Stimulated activated CD4-positive, alpha-beta T cell treated with anti-CD3 and anti-CD28 coated beads, Interleukin-2, amount 100 ng/mL, for 24 hours (primary cell): Measurements from ENCODE around the gene GALR3.
"Not testable (repeated sequence)": the region's sequence is repeated elsewhere in the genome, so short reads cannot be mapped to it uniquely, and the experiment has no call there.

Experiments
- DNase-seq, 2 donors: peaks; one replicate each; pipeline ENCODE4 v3.0.0-alpha.2; 2020

GALR3 gene

GRCh38 chr22:37823134-37823985, at the start of gene GALR3:
Gene GALR3 (plus strand): TSS chr22:37823382. CDS start chr22:37823407, 25 bp downstream.
- no peak for DNase-seq

DNA sequence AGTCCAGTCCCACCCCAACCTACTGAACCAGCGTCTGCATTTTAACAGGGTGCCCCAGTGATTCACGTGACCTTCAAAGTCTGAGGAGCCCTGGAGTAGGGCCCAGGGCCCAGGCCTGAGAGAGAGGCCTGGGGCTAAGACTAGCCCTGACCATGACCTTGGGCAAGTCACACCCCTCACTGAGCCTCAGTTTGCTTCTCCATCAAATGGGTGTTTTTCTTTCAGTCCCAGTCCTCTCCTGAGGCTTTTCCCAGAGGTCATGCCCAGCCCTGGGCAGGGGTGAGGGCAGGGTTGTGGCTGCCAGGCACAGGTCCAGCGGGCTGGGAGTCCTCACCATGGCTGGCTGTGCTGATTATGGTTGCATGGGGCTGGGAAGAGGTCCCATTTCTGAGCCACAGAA, 48.5 kb upstream of the GALR3 start:
- no peak for DNase-seq

DNA sequence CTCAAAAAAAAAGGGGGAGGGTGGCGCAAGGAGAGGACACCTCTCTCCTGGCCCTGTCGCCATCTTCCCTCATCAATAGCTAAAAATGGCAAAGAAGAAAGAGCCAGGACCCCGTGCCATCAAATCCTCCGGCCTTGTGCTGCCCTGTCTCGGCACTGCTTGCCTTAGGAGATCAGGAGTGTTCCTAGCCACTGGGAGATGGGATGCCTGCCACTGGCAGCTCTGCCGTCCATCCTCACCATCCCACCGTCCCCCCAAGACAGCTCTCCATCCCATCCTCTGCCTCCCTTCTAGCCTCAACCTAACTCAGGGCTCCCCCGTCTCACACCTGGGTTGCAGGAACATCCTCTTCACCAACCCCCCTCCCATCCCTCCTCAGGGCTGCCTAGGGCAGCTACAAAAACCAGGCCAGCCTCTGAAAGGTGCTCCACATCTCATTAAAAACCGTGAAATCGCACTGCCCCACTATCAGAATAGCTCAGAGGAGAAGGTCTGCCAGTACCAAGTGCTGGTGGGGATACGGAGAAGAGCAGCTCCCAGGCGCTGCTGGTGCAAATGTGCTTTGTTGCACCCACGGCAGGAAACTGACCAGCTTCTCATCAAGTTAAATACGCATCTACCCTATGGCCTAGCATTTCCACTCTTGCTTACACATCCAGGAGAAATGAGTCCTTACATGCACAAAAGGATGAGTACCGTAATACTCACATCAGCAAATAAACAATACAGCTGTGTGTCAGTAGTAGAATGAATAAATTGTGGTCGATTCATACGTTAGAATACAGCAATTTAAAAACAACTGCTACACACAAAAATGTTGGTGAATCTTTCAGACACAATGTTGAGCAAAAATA, 47.2 kb upstream of the GALR3 start:
- no peak for DNase-seq

- DNase-seq: no peak
These were observed 46.6 kb upstream of the GALR3 start for GRCh38 chr22:37776639-37777005.

DNA sequence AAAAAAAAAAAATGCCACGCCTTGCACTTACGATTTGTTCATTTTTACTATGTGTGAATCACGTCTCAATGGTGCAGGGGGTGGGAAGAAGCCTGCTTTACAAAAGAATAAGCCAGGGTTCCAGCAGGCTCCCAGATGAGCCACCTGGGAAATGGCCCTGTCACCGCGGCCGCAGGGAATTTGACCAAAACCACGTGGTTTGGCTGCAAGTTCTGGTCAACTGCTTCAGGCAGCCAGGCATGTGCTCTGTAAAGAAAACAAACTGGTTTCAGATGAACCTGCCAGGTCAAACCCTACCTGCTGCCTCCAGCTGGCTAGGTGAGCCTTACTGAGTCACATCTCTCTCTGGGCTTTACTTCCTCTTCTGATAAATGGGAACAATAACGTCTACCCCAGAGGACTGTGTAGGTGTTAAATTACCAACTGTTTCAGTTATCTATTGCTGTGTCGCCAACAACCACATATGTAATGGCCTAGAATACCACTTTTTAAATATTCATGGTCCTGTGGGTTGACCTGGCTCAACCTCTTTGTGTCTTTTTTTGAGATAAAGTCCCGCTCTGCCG, 46.0 kb upstream of the GALR3 start:
- DNase-seq: no peak

DNA sequence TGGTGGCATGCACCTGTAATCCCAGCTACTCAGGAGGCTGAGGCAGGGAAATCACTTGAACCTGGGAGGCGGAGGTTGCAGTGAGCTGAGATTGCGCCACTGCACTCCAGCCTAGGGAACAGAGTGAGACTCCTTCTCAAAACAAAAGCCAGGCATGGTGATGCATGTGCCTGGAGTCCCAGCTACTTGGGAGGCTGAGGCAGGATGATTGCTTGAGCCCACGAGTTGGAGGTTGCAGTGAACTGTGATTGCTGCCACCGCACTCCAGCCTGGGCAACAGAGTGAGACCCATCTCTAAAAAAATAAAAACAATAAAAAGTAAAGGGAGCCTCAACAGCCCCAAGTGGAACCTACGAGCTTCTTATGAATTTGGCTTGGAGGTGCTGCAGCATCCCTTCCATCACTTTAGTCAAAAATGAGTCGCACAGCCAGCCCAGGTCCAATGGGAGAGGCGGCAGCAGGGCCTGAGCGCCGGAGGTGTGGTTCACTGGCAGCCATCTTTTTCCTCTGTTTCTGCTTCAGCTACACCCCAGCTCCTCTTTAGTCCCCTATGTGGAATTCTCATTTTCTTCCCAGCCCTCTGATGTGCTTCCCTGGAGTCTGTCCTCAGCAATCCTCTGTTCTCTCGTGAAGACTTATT, 44.7 kb upstream of the GALR3 start:
- no peak for DNase-seq

GRCh38 chr22:37781434-37782059, 41.6 kb upstream of the GALR3 start:
- DNase-seq: no peak

- no peak for DNase-seq
These were observed 40.6 kb upstream of the GALR3 start for GRCh38 chr22:37782340-37783168.

DNA sequence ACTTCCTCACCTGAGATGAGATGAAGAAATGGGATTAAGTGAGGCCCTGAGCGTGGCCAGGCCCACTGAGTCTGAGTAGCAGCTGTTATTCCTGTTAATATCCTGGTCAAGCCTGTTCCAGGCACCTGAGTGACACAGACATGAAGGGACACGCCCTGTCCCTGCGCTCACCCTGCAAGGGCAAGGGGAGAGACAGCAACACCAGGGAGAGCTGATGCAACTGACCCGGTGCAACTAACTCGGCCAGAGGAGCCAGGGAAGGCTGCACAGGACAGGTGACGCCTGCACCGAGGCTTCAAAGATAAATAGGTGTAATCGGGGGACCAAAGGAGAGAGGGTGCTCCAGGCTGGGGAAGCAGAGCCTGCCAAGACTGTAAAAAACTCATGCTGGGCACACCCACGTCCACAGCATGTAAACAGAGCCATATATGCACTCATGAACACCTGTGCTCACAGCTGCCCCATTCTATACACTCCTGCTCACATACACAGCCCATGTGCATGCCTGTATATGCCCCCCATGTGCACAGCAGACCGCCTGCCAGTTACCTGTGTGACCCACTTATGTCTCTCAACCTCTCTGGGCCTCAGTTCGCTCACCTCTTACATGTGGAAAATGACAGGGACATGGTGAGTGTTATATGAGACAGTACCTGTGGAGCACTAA, 38.2 kb upstream of the GALR3 start:
- no peak for DNase-seq

- no peak for DNase-seq
These were observed 32.9 kb upstream of the GALR3 start for GRCh38 chr22:37790234-37790633.

DNA sequence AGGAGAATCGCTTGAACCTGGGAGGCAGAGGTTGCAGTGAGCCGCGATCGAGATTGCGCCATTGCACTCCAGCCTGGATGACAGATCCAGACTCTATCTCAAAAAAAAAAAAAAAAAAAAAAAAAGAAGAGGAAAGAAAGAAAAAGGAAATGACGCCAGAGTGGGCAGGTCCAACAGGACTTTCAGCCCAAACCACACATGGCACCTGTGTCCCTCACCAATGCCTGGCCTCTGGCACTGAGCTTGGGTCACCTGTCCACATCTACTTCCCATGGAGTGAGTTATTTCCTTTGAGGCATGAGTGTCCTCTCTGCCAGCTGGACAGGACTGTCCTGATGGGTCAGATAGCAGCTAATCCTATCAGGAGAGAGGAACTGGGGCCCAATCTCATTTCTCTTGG, 30.7 kb upstream of the GALR3 start:
- no peak for DNase-seq

DNA sequence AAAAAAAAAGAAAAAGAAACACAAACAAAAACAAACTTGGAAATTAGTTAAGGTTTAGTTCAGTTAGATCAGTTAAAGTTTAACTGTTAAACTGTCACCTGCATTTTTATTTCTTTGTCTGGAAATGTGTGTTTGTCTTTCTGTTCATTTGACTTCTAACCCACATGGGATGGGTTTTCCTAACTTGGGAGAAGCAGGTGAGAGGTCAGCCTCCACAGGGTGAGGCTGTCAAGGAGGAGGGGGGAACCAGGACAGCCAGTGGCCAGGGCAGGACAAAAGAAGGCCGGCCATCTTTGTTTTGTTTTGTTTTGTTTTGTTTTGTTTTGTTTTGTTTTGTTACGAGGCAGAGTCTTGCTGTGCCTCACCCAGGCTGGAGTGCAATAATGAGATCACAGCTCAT, 28.8 kb upstream of the GALR3 start:
- DNase-seq: no peak

- DNase-seq: no peak
These were observed 27.1 kb upstream of the GALR3 start for GRCh38 chr22:37796079-37796478.

GRCh38 chr22:37797259-37797658, 25.9 kb upstream of the GALR3 start:
- DNase-seq: not testable (repeated sequence)

GRCh38 chr22:37797874-37798500, 25.2 kb upstream of the GALR3 start:
- no peak for DNase-seq

DNA sequence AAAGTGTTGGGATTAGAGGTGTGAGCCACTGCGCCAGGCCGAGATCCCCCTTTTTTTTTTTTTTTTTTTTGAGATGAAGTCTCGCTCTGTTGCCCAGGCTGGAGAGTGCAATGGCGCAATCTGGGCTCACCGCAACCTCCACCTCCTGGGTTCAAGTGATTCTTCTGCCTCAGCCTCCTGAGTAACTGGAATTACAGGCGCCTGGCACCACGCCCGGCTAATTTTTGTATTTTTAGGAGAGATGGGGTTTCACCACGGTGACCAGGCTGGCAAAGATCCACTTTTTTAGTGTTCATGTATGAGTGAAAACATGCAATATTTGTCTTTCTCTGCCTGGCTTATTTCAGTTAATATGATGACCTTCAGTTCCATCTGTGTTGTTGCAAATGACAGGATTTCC, 23.2 kb upstream of the GALR3 start:
- not testable (repeated sequence) for DNase-seq

DNA sequence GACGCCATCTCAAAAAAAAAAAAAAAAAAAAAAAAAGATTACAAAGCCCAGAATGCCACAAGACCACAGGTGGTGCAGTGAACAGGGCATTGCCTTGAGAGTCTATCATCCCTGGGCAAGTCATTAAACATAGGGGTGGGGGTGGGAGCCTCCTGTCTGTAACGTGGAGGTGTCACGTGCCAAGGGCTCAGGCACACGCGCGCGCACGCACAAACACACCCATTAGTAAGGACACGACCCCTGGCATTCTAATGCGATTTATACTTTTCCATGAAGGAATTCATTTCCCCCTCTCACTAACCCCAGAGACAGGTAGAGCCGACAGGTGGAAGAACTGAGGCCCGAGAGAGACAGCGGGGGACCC, 21.3 kb upstream of the GALR3 start:
- no peak for DNase-seq

- DNase-seq: peak in 1 of 2 donors; percentile 29
These were observed 20.6 kb upstream of the GALR3 start for GRCh38 chr22:37802310-37803194.

DNA sequence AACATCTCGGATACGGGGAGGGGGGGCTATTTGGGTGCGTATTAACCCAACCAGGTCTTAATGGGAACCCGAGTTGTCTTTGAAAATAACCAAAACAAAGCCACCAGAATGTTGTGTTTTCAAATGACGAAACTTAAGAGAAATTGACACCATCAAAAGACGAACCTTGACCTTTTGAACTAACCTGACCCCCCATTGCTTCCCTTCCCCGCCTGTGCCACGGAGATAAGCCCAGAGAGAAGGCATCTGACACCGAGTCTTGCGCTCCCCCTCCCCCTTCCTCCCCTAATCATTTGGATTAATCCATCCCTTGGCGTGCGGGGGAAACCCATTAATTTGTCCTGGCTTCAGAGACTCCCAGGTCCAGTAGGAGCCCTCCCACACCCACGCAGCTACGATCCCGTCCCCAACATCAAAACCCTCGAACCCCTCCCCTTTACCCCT, 20.0 kb upstream of the GALR3 start:
- no peak for DNase-seq
